KOPT-K1 (cell line): Measurements from ENCODE around the gene KRT23.

Experiments
- H3K27ac ChIP-seq: fragments of 200-600 bp; sonication (generic); 2 replicates; pipeline ENCODE4 v1.5.1; 2016; ENCODE audit warnings: antibody characterized with exemption, mild to moderate bottlenecking, low read depth, low read length; ENCODE audit not compliant: poor library complexity, severe bottlenecking
- H3K36me3 ChIP-seq: fragments of 200-600 bp; sonication (generic); 2 replicates; pipeline ENCODE4 v1.5.1; 2017; ENCODE audit warnings: antibody characterized with exemption, mild to moderate bottlenecking, low read length, moderate library complexity; ENCODE audit not compliant: insufficient read depth
- H3K9me3 ChIP-seq: fragments of 200-600 bp; sonication (generic); 2 replicates; pipeline ENCODE4 v1.5.1; 2017; ENCODE audit warnings: antibody characterized with exemption, low read length, mild to moderate bottlenecking; ENCODE audit not compliant: insufficient read depth, poor library complexity, severe bottlenecking

The KRT23 gene

GRCh38 chr17:40909351-40909750, 28.1 kb downstream of the KRT23 start:
- Histone ChIP-seq H3K36me3 (no peaks in the 10 kb centered on the region), H3K27ac (no peak overlapping the region), H3K9me3 (no peaks in the 10 kb centered on the region)

- H3K27ac ChIP-seq, result no peak overlapping the region
- no peaks in the 10 kb centered on the region for H3K9me3 ChIP-seq
- H3K36me3 ChIP-seq, result no peaks in the 10 kb centered on the region
Measured at GRCh38 chr17:40906613-40907012, 30.8 kb downstream of the KRT23 start.

DNA sequence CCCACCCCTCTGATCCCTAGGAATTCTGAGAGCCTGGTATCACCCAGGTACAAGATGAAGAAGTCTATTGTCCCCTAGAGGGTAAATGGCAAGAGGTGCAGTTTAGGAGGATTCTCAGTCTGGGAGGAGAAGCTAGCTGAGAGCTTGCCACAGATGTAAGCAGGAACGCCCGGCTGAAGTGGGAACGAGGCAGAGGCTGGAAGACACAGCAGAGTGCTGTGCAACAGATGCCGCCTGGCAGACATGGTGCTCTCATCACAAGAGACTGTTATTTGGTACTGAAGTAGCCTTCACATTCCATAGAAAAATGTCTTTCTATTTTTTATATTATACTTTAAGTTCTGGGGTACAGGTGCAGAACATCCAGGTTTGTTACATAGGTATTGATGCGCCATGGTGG, 32.1 kb downstream of the KRT23 start:
- no peaks in the 10 kb centered on the region for H3K36me3 ChIP-seq
- H3K9me3 ChIP-seq, result no peaks in the 10 kb centered on the region
- no peak overlapping the region for H3K27ac ChIP-seq

- H3K27ac ChIP-seq, result no peak overlapping the region
- H3K36me3 ChIP-seq, result no peaks in the 10 kb centered on the region
- H3K9me3 ChIP-seq, result no peaks in the 10 kb centered on the region
Measured at GRCh38 chr17:40903129-40903847, 34.2 kb downstream of the KRT23 start.

GRCh38 chr17:40902498-40902897, 34.9 kb downstream of the KRT23 start:
- Histone ChIP-seq H3K9me3 (no peaks in the 10 kb centered on the region), H3K36me3 (no peaks in the 10 kb centered on the region), H3K27ac (no peak overlapping the region)

DNA sequence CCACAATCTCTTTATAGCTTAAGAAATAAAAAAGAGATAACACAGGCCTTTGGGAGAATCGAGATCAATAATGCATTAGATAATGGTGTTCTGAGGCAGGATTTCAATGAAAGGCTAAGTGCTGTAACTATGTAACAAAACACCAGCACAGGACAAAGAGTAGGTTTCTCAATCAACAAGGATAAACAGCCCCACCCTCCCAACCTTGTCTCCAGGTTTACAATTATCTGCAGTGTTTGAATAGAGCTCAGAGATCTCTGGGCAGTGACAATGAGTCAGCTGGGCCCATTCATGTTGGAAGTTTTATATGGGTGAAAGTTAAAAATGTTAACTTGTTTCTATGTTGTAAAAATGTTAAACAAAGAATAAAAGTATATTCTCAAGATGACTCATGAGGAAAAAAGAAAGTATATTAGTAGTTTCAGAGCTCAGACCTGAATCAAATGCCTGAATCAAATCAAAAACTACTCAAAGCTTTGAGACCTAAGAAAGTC, 35.4 kb downstream of the KRT23 start:
- no peaks in the 10 kb centered on the region for H3K9me3 ChIP-seq
- no peak overlapping the region for H3K27ac ChIP-seq
- H3K36me3 ChIP-seq, result no peaks in the 10 kb centered on the region

DNA sequence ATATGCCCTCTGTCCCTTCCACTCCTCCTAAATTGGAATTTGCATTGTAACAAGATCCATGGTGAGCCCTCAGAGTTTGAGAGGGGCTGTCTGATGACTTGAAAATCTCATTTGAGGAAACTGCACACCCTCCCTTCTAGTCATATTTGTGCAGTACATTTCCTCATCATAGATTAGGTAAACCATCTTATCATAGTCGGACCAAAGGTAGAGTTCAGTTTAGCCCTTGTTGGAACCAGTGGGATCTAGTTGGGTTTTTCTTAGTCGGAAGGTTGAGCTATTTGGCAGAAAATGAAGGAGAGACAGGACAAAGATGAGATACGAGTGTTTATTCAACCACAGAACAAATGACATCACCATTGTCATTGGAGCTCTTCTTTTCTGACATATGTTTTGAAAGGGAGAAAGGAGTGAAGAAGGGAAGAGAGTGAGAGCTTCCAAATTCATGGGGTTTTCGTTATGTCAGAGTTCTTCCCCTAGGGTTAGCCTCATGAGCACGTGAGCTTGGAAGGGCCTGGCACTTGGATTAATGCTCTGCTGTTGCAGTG, 36.6 kb downstream of the KRT23 start:
- Histone ChIP-seq H3K36me3 (no peaks in the 10 kb centered on the region), H3K9me3 (no peaks in the 10 kb centered on the region), H3K27ac (no peak overlapping the region)

DNA sequence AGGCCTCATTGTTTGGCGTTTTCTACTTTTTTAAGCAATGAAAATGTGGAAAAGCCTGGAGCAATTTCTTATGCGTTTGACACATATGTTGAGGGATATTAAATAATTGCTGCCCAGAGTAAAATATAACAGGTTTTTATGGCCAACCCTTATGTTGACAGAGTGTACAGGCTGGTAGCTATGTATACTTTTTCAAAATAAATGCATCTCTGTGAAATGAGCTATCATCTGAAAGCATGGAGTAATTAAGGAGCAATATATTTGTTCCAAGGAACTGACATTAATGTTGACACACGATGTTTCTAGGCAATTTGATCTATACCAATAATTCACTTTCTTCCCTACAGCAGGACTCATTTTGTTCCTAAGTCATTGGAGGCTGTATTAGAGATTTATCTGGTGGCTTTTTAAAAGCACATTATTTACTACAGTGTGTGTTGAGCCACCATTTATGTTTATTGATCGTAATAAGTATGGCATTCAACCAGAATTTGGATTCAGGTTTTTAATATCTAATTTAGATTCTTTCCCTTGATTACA, 40.5 kb downstream of the KRT23 start:
- no peak overlapping the region for H3K27ac ChIP-seq
- no peaks in the 10 kb centered on the region for H3K9me3 ChIP-seq
- H3K36me3 ChIP-seq, result no peaks in the 10 kb centered on the region

- Histone ChIP-seq H3K27ac (no peak overlapping the region), H3K36me3 (no peaks in the 10 kb centered on the region), H3K9me3 (no peaks in the 10 kb centered on the region)
Measured at GRCh38 chr17:40895106-40895730, 42.2 kb downstream of the KRT23 start.

DNA sequence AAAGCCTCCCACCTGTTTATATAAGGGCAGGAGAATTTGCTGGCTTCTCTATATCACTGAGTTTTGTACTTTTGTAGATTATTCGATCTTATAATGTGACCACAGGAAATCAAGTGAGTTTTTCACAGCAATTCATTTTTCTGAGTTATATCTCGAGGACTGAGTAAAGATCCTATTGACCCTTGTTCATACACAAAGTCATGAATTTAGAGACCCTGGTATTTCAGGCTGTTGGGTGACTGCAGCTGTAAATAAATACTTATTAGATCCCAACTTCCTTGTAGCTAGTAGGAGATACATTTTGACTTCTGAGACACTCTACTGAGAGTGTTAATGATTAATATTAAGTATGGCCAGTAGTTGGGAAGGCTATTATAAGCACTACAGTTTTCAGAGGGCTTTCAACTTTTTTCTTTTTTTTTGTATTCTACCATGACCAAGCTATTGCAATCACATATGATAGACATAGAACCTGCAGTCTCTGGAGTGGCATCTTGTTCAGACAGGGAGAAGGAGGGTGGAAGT, 49.2 kb downstream of the KRT23 start:
- Histone ChIP-seq H3K27ac (no peak overlapping the region), H3K36me3 (no peaks in the 10 kb centered on the region), H3K9me3 (no peaks in the 10 kb centered on the region)

DNA sequence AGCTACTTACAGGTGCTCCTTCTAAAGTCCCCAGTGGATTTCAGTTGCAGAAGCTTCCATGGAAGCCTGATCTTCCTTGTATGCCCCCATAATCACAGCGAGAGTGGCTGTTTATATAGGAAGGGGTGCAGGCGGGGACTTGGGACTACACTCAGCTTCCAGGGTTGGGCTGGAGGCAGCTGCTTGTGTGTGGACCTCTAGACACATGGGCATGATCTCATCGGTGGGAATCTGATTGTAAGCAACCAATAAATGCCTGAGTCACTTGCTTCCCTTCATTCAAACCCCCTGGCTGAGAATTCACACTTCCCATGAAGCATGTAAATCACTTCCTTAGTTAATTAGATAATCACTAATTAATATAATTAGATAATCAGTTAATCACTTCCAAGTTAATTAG, 51.4 kb downstream of the KRT23 start:
- H3K27ac ChIP-seq, result no peak overlapping the region
- H3K9me3 ChIP-seq, result no peaks in the 10 kb centered on the region

DNA sequence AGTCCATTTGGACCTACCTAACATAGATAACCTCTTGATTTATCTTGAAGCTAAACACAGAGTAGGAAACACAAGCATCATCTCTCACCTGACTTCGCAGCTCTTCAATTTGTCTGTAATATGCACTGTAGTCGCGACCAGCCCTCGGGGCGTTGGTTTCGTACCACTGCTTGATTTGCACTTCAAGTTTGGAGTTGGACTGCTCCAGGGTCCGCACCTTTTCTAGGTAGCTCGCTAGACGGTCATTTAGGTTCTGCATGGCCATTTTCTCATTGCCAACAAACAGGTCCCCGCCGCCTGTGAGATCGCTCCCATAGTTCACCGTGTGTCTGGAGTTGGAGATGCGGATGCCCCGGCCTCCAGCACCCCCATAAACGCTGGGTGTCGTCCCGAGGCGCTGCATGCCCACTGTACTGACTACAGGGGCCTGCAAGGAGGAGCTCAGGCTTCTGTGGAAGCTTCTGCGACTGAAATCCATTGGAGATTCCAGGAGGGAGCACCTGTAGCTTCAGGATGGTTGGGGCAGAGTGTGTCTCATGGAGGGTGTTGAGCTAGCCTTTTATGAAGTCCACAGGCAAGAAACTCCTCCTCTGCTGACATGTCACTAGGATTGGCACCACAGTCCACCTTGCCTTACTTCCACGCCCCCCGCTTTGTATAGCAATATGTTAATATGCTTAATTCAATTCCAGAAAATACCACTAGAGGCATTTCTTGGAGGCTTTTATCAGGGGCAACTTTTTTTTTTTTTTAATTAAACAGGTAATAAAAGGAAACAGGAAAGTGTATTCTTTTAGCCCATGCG, 52.5 kb downstream of the KRT23 start, which contains the start of gene KRT20:
KRT20 (minus strand) TSS at position 535 of the 805 bp plus-strand sequence; CDS start at position 478, 57 bp downstream.
- Histone ChIP-seq H3K27ac (no peak within 1 kb of the TSS), H3K36me3 (no peaks in the 10 kb centered on the region), H3K9me3 (no peaks in the 10 kb centered on the region)

More for the DNA sequence above, 51.4 kb downstream of the KRT23 start:
- H3K36me3 ChIP-seq, result no peaks in the 10 kb centered on the region

- Histone ChIP-seq H3K27ac (no peak overlapping the region), H3K36me3 (no peaks in the 10 kb centered on the region), H3K9me3 (no peaks in the 10 kb centered on the region)
Measured at GRCh38 chr17:40883626-40884334, 53.7 kb downstream of the KRT23 start.

GRCh38 chr17:40883031-40883430, 54.4 kb downstream of the KRT23 start:
- Histone ChIP-seq H3K36me3 (no peaks in the 10 kb centered on the region), H3K27ac (no peak overlapping the region), H3K9me3 (no peaks in the 10 kb centered on the region)
